ENCODE results near the gene MDC1. TPM values are rescaled to one million over a fixed set of nuclear protein-coding genes. Genes with fewer than 3 reads are reported as not detected.

MDC1 gene
- polyA plus RNA-seq, 2 donors: 5.9 to 8.1 TPM

GRCh38 chr6:30703011-30703410 lies 14.1 kb downstream of the MDC1 start:
- Histone ChIP-seq H3K9me3 (ENCODE audit: control insufficient read depth in 2 of 2, insufficient read depth in 1 of 2, low read depth in 1 of 2, low read length in 1 of 2) (no peaks in the 10 kb centered on the region), H3K27ac (ENCODE audit: low read depth in 2 of 2, low read length in 1 of 2) (no peak overlapping the region), H3K4me3 (ENCODE audit: low read depth in 1 of 2, low read length in 2 of 2) (no peak overlapping the region), H3K36me3 (ENCODE audit: control insufficient read depth in 2 of 2, insufficient read depth in 2 of 2, low read length in 1 of 2) (peaks cover 0 to 8% of the 10 kb centered on the region in 2 donors), H3K27me3 (ENCODE audit: control insufficient read depth in 1 of 2, insufficient read depth in 2 of 2, low read length in 2 of 2) (no peaks in the 10 kb centered on the region), H3K4me1 (ENCODE audit: control insufficient read depth in 2 of 2, insufficient read depth in 2 of 2, low read length in 1 of 2) (no peaks in the 10 kb centered on the region)
- WGBS, 2 donors: 95 to 97% methylated on average over 10 of the region's 10 CpGs

- WGBS, 2 donors: 64 to 65% methylated on average over 4 of the region's 4 CpGs
- no peaks in the 10 kb centered on the region for H3K27me3 ChIP-seq (ENCODE audit: control insufficient read depth in 1 of 2, insufficient read depth in 2 of 2, low read length in 2 of 2)
Measured at GRCh38 chr6:30700340-30700739, 16.7 kb downstream of the MDC1 start.

GRCh38 chr6:30696432-30696831 lies 20.6 kb downstream of the MDC1 start:
- Histone ChIP-seq H3K36me3 (ENCODE audit: control insufficient read depth in 2 of 2, insufficient read depth in 2 of 2, low read length in 1 of 2) (no peaks in the 10 kb centered on the region), H3K9me3 (ENCODE audit: control insufficient read depth in 2 of 2, insufficient read depth in 1 of 2, low read depth in 1 of 2, low read length in 1 of 2) (no peaks in the 10 kb centered on the region), H3K27me3 (ENCODE audit: control insufficient read depth in 1 of 2, insufficient read depth in 2 of 2, low read length in 2 of 2) (no peaks in the 10 kb centered on the region), H3K27ac (ENCODE audit: low read depth in 2 of 2, low read length in 1 of 2) (no peak overlapping the region), H3K4me1 (ENCODE audit: control insufficient read depth in 2 of 2, insufficient read depth in 2 of 2, low read length in 1 of 2) (no peaks in the 10 kb centered on the region), H3K4me3 (ENCODE audit: low read depth in 1 of 2, low read length in 2 of 2) (no peak overlapping the region)
- 89 to 94% methylated on average over 5 of the region's 5 CpGs for WGBS, 2 donors

More at GRCh38 chr6:30700340-30700739, 16.7 kb downstream of the MDC1 start:
- no peaks in the 10 kb centered on the region for H3K4me1 ChIP-seq (ENCODE audit: control insufficient read depth in 2 of 2, insufficient read depth in 2 of 2, low read length in 1 of 2)
- H3K4me3 ChIP-seq (ENCODE audit: low read depth in 1 of 2, low read length in 2 of 2): no peak overlapping the region
- peaks cover 0 to 6% of the 10 kb centered on the region in 2 donors for H3K36me3 ChIP-seq (ENCODE audit: control insufficient read depth in 2 of 2, insufficient read depth in 2 of 2, low read length in 1 of 2)
- no peak overlapping the region for H3K27ac ChIP-seq (ENCODE audit: low read depth in 2 of 2, low read length in 1 of 2)
- H3K9me3 ChIP-seq (ENCODE audit: control insufficient read depth in 2 of 2, insufficient read depth in 1 of 2, low read depth in 1 of 2, low read length in 1 of 2): no peaks in the 10 kb centered on the region

GRCh38 chr6:30691208-30691847 lies 25.8 kb downstream of the MDC1 start:
- Histone ChIP-seq H3K27ac (ENCODE audit: low read depth in 2 of 2, low read length in 1 of 2) (peak overlapping the region; percentile 63 to 96), H3K4me1 (ENCODE audit: control insufficient read depth in 2 of 2, insufficient read depth in 2 of 2, low read length in 1 of 2) (peaks cover 2 to 11% of the 10 kb centered on the region in 2 donors), H3K36me3 (ENCODE audit: control insufficient read depth in 2 of 2, insufficient read depth in 2 of 2, low read length in 1 of 2) (no peaks in the 10 kb centered on the region), H3K27me3 (ENCODE audit: control insufficient read depth in 1 of 2, insufficient read depth in 2 of 2, low read length in 2 of 2) (no peaks in the 10 kb centered on the region), H3K4me3 (ENCODE audit: low read depth in 1 of 2, low read length in 2 of 2) (peak overlapping the region in 1 of 2 donors; percentile 75), H3K9me3 (ENCODE audit: control insufficient read depth in 2 of 2, insufficient read depth in 1 of 2, low read depth in 1 of 2, low read length in 1 of 2) (no peaks in the 10 kb centered on the region)
- 16 to 18% methylated on average over 8 of the region's 8 CpGs for WGBS, 2 donors

GRCh38 chr6:30690403-30691207 lies 26.5 kb downstream of the MDC1 start, which contains the start of gene NRM:
Gene NRM, minus strand, starts transcription at chr6:30690984. Its CDS starts 10 bp downstream, at chr6:30690974.
- Histone ChIP-seq H3K27ac (ENCODE audit: low read depth in 2 of 2, low read length in 1 of 2) (peak within 1 kb of the TSS; percentile 95 to 96), H3K27me3 (ENCODE audit: control insufficient read depth in 1 of 2, insufficient read depth in 2 of 2, low read length in 2 of 2) (no peaks in the 10 kb centered on the region), H3K36me3 (ENCODE audit: control insufficient read depth in 2 of 2, insufficient read depth in 2 of 2, low read length in 1 of 2) (no peaks in the 10 kb centered on the region), H3K9me3 (ENCODE audit: control insufficient read depth in 2 of 2, insufficient read depth in 1 of 2, low read depth in 1 of 2, low read length in 1 of 2) (no peaks in the 10 kb centered on the region), H3K4me3 (ENCODE audit: low read depth in 1 of 2, low read length in 2 of 2) (peak within 1 kb of the TSS; percentile 75 to 85), H3K4me1 (ENCODE audit: control insufficient read depth in 2 of 2, insufficient read depth in 2 of 2, low read length in 1 of 2) (peaks cover 2 to 11% of the 10 kb centered on the region in 2 donors)
- WGBS, 2 donors: 1% methylated on average over 36 to 40 of the region's 40 CpGs

GRCh38 chr6:30689985-30690384 lies 27.1 kb downstream of the MDC1 start:
- Histone ChIP-seq H3K4me1 (ENCODE audit: control insufficient read depth in 2 of 2, insufficient read depth in 2 of 2, low read length in 1 of 2) (peaks cover 2 to 11% of the 10 kb centered on the region in 2 donors), H3K27ac (ENCODE audit: low read depth in 2 of 2, low read length in 1 of 2) (peak overlapping the region; percentile 95 to 96), H3K27me3 (ENCODE audit: control insufficient read depth in 1 of 2, insufficient read depth in 2 of 2, low read length in 2 of 2) (no peaks in the 10 kb centered on the region), H3K9me3 (ENCODE audit: control insufficient read depth in 2 of 2, insufficient read depth in 1 of 2, low read depth in 1 of 2, low read length in 1 of 2) (no peaks in the 10 kb centered on the region), H3K4me3 (ENCODE audit: low read depth in 1 of 2, low read length in 2 of 2) (peak overlapping the region; percentile 75 to 85), H3K36me3 (ENCODE audit: control insufficient read depth in 2 of 2, insufficient read depth in 2 of 2, low read length in 1 of 2) (no peaks in the 10 kb centered on the region)
- WGBS, 2 donors: 11 to 26% methylated on average over 4 of the region's 4 CpGs

GRCh38 chr6:30689022-30689865 lies 27.8 kb downstream of the MDC1 start:
- Histone ChIP-seq H3K4me1 (ENCODE audit: control insufficient read depth in 2 of 2, insufficient read depth in 2 of 2, low read length in 1 of 2) (peaks cover 2 to 14% of the 10 kb centered on the region in 2 donors), H3K27ac (ENCODE audit: low read depth in 2 of 2, low read length in 1 of 2) (peak overlapping the region; percentile 95 to 99), H3K27me3 (ENCODE audit: control insufficient read depth in 1 of 2, insufficient read depth in 2 of 2, low read length in 2 of 2) (no peaks in the 10 kb centered on the region), H3K9me3 (ENCODE audit: control insufficient read depth in 2 of 2, insufficient read depth in 1 of 2, low read depth in 1 of 2, low read length in 1 of 2) (no peaks in the 10 kb centered on the region), H3K4me3 (ENCODE audit: low read depth in 1 of 2, low read length in 2 of 2) (no peak overlapping the region), H3K36me3 (ENCODE audit: control insufficient read depth in 2 of 2, insufficient read depth in 2 of 2, low read length in 1 of 2) (no peaks in the 10 kb centered on the region)
- WGBS, 2 donors: 78 to 82% methylated on average over 11 of the region's 11 CpGs

GRCh38 chr6:30688569-30688968 lies 28.5 kb downstream of the MDC1 start:
- 70 to 74% methylated on average over 9 of the region's 9 CpGs for WGBS, 2 donors
- H3K36me3 ChIP-seq (ENCODE audit: control insufficient read depth in 2 of 2, insufficient read depth in 2 of 2, low read length in 1 of 2): no peaks in the 10 kb centered on the region
- H3K4me3 ChIP-seq (ENCODE audit: low read depth in 1 of 2, low read length in 2 of 2): no peak overlapping the region
- H3K27ac ChIP-seq (ENCODE audit: low read depth in 2 of 2, low read length in 1 of 2): peak overlapping the region; percentile 99
- H3K4me1 ChIP-seq (ENCODE audit: control insufficient read depth in 2 of 2, insufficient read depth in 2 of 2, low read length in 1 of 2): peaks cover 2 to 14% of the 10 kb centered on the region in 2 donors
- no peaks in the 10 kb centered on the region for H3K27me3 ChIP-seq (ENCODE audit: control insufficient read depth in 1 of 2, insufficient read depth in 2 of 2, low read length in 2 of 2)
- no peaks in the 10 kb centered on the region for H3K9me3 ChIP-seq (ENCODE audit: control insufficient read depth in 2 of 2, insufficient read depth in 1 of 2, low read depth in 1 of 2, low read length in 1 of 2)
